OCI-LY3 (cell line): Measurements from ENCODE around the gene ERGIC1.

Experiments used
- H2AFZ ChIP-seq: fragments of 200-600, 300-600 bp; shearing (Covaris generic); 2 replicates; pipeline ENCODE4 v1.6.0; 2014; ENCODE audit warnings: antibody characterized with exemption, low read depth, low read length
- H3K27ac ChIP-seq: fragments of 200-600, 300-600 bp; sonication (generic); 2 replicates; pipeline ENCODE4 v1.5.1; 2014; ENCODE audit warnings: mild to moderate bottlenecking, low read length, moderate library complexity, mixed read lengths
- H3K27me3 ChIP-seq: fragments of 200-600, 300-600 bp; sonication (generic); 2 replicates; pipeline ENCODE4 v1.6.1; 2014; ENCODE audit warnings: low read depth, low read length, mixed read lengths
- H3K36me3 ChIP-seq: fragments of 200-600, 300-600 bp; sonication (generic); replicated peaks from 2 replicates; pipeline ENCODE3; 2014; ENCODE audit warnings: low read depth, low read length, mixed read lengths
- H3K4me1 ChIP-seq: fragments of 300-600, 200-600 bp; sonication (generic); 2 replicates; pipeline ENCODE4 v1.6.1; 2014; ENCODE audit warnings: low read length, mixed read lengths
- H3K4me2 ChIP-seq: fragments of 200-600, 300-600 bp; sonication (generic); 2 replicates; pipeline ENCODE4 v1.6.1; 2014; ENCODE audit warnings: low read length, mixed read lengths
- H3K4me3 ChIP-seq: fragments of 300-600, 200-600 bp; sonication (generic); 2 replicates; pipeline ENCODE4 v1.5.1; 2014; ENCODE audit warnings: antibody characterized with exemption, mild to moderate bottlenecking, low read length, moderate library complexity
- H3K79me2 ChIP-seq: fragments of 300-600, 200-600 bp; shearing (Covaris generic); 2 replicates; pipeline ENCODE4 v1.6.1; 2014; ENCODE audit warnings: mild to moderate bottlenecking, low read length, mixed read lengths
- H3K9ac ChIP-seq: fragments of 300-600, 200-600 bp; shearing (Covaris generic); 2 replicates; pipeline ENCODE4 v1.6.0; 2014; ENCODE audit warnings: mild to moderate bottlenecking, low read length, moderate library complexity
- H3K9me3 ChIP-seq: fragments of 200-600, 300-600 bp; shearing (Covaris generic); 2 replicates; pipeline ENCODE4 v1.6.1; 2014; ENCODE audit warnings: low read length, mixed read lengths; ENCODE audit not compliant: insufficient read depth
- H4K20me1 ChIP-seq: fragments of 200-600, 300-600 bp; sonication (generic); 2 replicates; pipeline ENCODE4 v1.6.1; 2016; ENCODE audit warnings: low read length, mixed read lengths; ENCODE audit not compliant: insufficient read depth
- CTCF ChIP-seq: fragments of 200-600, 300-600 bp; sonication (generic); IDR thresholded peaks from 2 replicates; pipeline ENCODE4 v1.5.1; 2014; ENCODE audit warnings: antibody characterized with exemption, low read length, low read depth
- EZH2phosphoT487 ChIP-seq: fragments of 200-600 bp; shearing (Covaris generic); IDR thresholded peaks from 2 replicates; pipeline ENCODE4 v1.6.1; 2018; ENCODE audit warnings: antibody characterized with exemption, mixed run types, low read depth

The ERGIC1 gene

DNA sequence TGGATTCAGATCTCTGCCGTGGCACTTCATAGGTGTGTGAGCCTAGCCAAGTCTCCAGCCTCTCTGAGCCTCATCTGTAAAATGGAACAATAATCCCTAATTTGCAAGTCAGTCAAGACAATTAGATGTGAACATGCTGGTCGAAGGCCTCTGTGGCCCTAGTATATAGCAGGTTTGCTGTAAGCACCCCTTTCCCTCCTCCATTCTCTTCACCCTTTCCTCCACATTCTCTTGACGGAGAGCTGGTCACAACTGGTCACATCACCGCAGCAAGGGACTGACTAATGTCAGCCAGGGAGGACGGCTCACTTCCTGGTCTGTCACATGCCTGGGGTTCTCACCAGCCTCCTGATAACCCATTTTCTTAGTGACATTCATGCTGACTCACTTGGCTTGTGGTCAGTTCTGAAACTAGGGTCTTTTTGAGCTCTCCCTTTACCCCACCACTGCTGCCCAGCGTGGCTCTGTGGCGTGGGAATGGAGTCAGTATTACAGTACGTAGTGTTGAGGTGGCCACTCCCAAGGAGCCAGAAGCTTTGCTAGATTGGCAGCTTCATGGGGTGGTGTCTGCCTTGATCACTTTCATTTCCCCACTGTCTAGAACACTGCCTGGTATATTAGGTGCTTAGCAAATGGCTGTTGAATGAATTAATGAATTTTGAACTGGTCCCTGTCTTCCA, 47.8 kb downstream of the ERGIC1 start:
- H3K27me3 ChIP-seq: no peaks in the 10 kb centered on the region
- no peaks in the 10 kb centered on the region for H3K79me2 ChIP-seq
- 0 out of 2 replicates have a peak, but pooled peaks cover 7% of the 10 kb centered on the region for H4K20me1 ChIP-seq
- no peak overlapping the region for H2AFZ ChIP-seq
- H3K4me3 ChIP-seq: no peak overlapping the region
- no peaks in the 10 kb centered on the region for H3K36me3 ChIP-seq
- H3K4me2 ChIP-seq: peak overlapping the region; percentile 9; the same call in 1 of the 2 replicates
- TF ChIP-seq EZH2phosphoT487: no peak
- TF ChIP-seq CTCF: no peak
- no peak overlapping the region for H3K27ac ChIP-seq
- no peaks in the 10 kb centered on the region for H3K9me3 ChIP-seq
- H3K9ac ChIP-seq: no peak overlapping the region
- H3K4me1 ChIP-seq: peaks cover 8% of the 10 kb centered on the region

- Histone ChIP-seq H3K27me3 (no peaks in the 10 kb centered on the region), H3K27ac (no peak overlapping the region), H3K9me3 (no peaks in the 10 kb centered on the region), H3K4me1 (peaks cover 8% of the 10 kb centered on the region), H3K4me3 (no peak overlapping the region), H3K79me2 (no peaks in the 10 kb centered on the region), H4K20me1 (peaks cover under 1% of the 10 kb centered on the region; the same call in 1 of the 2 replicates), H3K36me3 (no peaks in the 10 kb centered on the region), H2AFZ (no peak overlapping the region), H3K4me2 (no peak overlapping the region), H3K9ac (no peak overlapping the region)
- no peak for TF ChIP-seq EZH2phosphoT487
- no peak for TF ChIP-seq CTCF
These were observed 49.0 kb downstream of the ERGIC1 start for GRCh38 chr5:172883066-172883465.

GRCh38 chr5:172885597-172886340, 51.7 kb downstream of the ERGIC1 start:
- no peaks in the 10 kb centered on the region for H3K79me2 ChIP-seq
- H3K36me3 ChIP-seq: no peaks in the 10 kb centered on the region
- no peaks in the 10 kb centered on the region; the same call in 1 of the 2 replicates for H4K20me1 ChIP-seq
- no peaks in the 10 kb centered on the region for H3K27me3 ChIP-seq
- H3K4me1 ChIP-seq: peaks cover 8% of the 10 kb centered on the region
- TF ChIP-seq CTCF (no peak), EZH2phosphoT487 (no peak)
- H3K9ac ChIP-seq: no peak overlapping the region
- no peak overlapping the region for H2AFZ ChIP-seq
- H3K27ac ChIP-seq: no peak overlapping the region
- H3K4me2 ChIP-seq: no peak overlapping the region
- H3K9me3 ChIP-seq: no peaks in the 10 kb centered on the region
- H3K4me3 ChIP-seq: no peak overlapping the region

DNA sequence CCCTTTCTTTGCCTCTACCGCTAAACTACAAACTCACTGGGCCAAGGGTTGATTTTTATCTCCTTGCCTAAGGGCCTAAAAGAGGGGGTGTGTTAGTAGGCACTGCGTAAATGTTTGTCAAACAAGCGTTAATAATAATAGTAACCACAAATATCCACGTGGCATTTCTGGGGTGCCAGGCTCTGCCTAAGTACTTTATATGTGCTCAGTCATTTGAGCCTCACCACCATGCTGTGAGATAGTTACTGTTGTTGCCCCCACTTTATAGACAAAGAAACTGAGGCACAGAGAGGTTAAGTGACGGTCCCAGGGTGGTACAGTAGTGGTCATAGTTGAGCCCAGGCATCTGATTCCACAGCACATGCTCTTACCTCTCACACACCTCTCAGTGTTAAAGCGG, 52.4 kb downstream of the ERGIC1 start:
- Histone ChIP-seq H3K4me3 (no peak overlapping the region), H3K27ac (no peak overlapping the region), H3K27me3 (no peaks in the 10 kb centered on the region), H3K9me3 (no peaks in the 10 kb centered on the region), H3K4me2 (no peak overlapping the region), H3K36me3 (no peaks in the 10 kb centered on the region), H4K20me1 (no peaks in the 10 kb centered on the region; the same call in 1 of the 2 replicates), H2AFZ (no peak overlapping the region), H3K9ac (no peak overlapping the region), H3K79me2 (no peaks in the 10 kb centered on the region), H3K4me1 (peaks cover 8% of the 10 kb centered on the region)
- no peak for TF ChIP-seq EZH2phosphoT487
- no peak for TF ChIP-seq CTCF
